Nucleus accumbens (tissue), 56 donors: ENCODE measurements around the gene AKT1S1.

Experiments used
- DNase-seq, 56 donors: peaks; one replicate each; lab custom pipeline; 2025; lab: John Stamatoyannopoulos, UW

AKT1S1 gene

GRCh38 chr19:49844138-49845095 is 32.7 kb downstream of the AKT1S1 start:
- DNase-seq = no peak

DNA sequence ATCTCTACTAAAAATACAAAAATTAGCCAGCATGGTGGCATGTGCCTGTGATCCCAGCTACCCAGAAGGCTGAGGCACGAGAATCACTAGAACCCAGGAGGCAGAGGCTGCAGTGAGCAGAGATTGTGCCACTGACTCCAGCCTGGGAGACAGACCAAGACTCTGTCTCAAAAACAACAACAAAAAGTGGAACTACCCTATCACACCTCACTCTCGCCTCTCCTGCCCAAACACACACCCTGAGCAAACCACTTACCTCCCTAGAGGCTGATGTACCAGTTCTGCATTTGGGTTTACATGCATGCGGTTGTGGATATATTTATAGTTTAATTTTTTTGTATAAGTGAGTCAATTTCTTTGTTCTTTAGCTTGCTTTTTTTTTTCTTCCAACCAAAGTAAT is 33.9 kb downstream of the AKT1S1 start:
- no peak for DNase-seq

- no peak for DNase-seq
Observed at GRCh38 chr19:49840736-49841249, 36.4 kb downstream of the AKT1S1 start.

GRCh38 chr19:49840321-49840720 is 36.8 kb downstream of the AKT1S1 start:
- no peak for DNase-seq

DNA sequence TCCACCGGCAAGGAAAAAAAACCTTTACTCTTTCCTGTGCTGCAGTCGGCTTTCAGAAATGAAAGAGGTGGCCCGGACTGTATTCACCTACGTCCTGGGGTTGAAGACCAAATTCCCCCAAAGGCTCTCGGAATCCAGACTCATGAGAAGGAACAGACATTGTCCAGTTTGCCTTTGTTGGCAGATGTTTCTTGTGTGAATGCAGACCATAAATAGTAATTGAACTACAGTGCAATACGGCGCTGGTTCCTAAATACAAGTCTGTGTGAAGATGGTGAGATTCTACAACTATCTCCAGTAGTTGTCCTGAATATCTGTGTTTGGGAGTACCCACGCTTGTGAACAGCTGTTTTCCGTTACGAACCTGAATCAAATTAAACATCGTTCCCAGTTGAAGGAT is 37.4 kb downstream of the AKT1S1 start:
- DNase-seq = no peak

GRCh38 chr19:49838885-49839588 is 38.1 kb downstream of the AKT1S1 start:
- DNase-seq = peak in 1 of 56 donors; percentile 6

- DNase-seq = no peak
Observed at GRCh38 chr19:49837425-49837824, 39.7 kb downstream of the AKT1S1 start.

GRCh38 chr19:49837009-49837310 is 40.2 kb downstream of the AKT1S1 start:
- DNase-seq = no peak

- no peak for DNase-seq
Observed at GRCh38 chr19:49836176-49837008, 40.8 kb downstream of the AKT1S1 start.

DNA sequence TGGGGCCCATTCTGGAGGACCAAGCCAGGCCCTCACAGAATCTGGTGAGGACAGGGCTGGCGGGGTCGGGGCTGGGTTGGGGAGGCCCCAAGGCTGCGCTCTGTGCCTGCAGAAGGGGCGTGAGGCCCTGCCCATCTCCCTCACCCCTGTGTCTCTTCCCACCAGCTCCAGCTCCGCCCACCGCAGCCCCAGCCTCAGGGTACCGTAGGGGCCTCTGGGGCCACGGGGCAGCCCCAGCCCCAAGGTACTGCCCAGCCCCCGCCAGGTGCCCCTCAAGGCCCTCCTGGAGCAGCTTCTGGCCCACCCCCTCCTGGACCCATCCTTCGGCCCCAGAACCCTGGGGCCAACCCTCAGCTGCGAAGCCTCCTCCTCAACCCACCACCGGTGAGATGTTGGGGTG is 41.6 kb downstream of the AKT1S1 start:
- DNase-seq = no peak

DNA sequence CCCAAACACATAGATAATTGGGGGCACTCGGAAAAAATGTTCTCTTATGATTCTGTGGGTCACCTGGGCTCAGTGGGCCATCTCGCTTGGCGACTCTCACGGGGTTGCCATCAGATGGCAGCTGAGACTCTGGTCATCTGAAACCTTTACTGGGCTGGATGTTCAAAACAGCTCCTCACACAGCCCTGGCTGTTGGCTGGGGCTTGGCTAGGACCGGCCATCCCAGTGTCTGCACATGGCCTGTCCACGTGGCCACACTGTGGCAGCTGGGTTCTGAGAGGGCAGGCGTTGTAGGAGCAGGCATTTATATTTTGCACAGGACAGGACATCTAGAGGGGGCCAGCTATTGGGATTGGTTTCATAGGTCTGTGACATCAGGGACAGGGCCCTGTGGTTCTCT is 43.6 kb downstream of the AKT1S1 start:
- no peak for DNase-seq

- DNase-seq = no peak
Observed at GRCh38 chr19:49832556-49832955, 44.6 kb downstream of the AKT1S1 start.

DNA sequence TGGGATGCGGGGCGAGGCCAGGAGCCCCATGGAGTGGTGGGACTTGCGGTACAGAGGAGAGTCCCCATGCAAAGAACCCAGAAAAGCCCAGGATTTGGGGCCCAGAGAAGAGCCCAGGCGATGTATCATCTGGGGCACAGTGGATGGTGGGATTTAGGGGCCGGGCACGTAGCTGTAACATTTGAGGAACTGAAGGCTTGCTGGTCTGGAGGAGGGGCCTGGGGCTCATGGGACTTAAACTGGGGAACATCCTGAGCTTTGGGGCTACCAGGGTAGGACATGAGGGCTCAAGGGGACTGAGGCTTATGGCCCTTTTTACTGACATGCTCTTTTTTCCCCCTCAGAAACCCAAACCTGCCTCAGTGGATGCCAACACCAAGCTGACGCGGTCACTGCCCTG is 45.6 kb downstream of the AKT1S1 start:
- no peak for DNase-seq

DNA sequence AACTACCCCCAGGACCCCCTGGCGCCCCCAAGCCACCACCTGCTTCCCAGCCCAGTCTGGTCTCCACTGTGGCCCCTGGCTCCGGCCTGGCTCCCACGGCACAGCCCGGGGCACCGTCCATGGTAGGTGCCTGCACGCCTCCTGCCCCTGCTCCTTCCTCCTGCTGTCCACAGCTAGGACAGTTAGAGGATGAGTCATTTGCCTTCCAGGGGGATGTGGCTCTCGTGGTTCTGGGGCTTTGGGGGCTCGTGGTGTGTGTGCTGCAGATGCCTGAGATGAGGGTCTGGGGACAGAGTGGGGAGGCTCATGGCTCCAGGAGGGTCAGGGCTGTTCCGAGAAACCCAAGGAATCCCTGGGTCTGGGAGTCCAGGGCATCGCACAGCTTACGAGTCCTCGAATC is 46.4 kb downstream of the AKT1S1 start:
- DNase-seq = no peak

DNA sequence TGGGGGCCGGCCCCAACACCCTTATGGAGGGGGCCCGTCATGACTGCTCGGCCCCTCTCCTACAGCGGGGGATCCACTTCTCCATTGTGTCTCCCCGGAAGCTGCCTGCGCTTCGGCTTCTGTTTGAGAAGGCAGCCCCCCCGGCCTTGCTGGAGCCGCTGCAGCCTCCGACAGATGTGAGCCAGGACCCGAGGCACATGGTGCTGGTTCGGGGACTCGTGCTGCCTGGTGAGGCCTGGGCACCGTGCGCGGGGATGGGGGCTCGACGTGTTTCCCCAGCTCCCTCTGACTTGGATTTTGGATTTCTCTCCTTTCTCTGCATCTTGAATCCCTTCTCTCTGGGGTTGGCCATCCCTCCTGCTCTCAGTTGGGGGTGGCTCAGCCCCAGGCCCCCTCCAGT is 47.4 kb downstream of the AKT1S1 start:
- DNase-seq = no peak

- no peak for DNase-seq
Observed at GRCh38 chr19:49829200-49829599, 48.0 kb downstream of the AKT1S1 start.

DNA sequence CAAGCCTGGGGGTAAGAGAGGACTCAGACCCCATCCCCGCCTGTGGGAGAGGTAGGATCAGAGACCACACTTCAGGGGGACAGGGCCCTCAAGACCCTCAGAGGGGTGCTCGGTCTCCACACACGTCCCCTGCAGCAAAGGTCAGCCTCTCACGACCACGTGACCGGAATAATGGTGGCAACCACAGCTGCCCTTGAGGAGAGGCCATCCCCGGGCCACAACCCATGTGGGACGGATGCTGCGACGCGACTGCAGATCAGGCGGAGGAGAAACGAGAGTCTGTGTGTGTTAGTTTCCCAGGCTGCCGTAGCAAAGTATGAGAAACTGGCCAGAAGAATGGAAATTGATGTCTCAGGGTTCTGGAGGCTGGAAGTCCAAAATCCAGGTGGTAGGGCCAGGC is 50.1 kb downstream of the AKT1S1 start:
- no peak for DNase-seq

GRCh38 chr19:49824662-49825061 is 52.5 kb downstream of the AKT1S1 start:
- DNase-seq = no peak

DNA sequence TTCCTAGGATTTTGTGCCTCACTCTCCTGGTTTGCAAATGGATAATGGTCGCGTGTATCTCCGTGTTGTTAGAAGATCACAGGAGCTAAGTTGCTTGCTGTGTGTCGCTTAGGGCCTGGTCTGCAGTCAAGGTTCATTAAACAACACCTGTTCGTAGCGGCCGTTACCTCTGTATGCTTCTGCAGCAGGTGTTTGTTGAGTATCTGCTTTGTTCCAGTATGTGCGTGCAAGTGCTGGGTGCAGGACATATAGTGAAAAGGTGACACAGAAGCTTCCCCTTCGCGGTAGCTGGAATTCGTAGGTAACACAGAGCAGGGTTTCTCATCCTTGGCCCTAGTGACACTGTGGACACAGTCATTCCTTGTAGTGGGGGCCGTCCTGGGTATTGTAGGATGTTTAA is 53.7 kb downstream of the AKT1S1 start:
- DNase-seq = no peak

- DNase-seq = no peak
Observed at GRCh38 chr19:49820125-49820524, 57.0 kb downstream of the AKT1S1 start.
